PFSK-1 (cell line): Measurements from ENCODE around the gene TNC.

Experiments used
- FOXP2 ChIP-seq: optimal IDR thresholded peaks from 2 replicates; pipeline ENCODE3; 2011; ENCODE audit warnings: borderline replicate concordance, control low read depth, inconsistent platforms; ENCODE audit not compliant: insufficient read depth; ENCODE audit errors: extremely low read length, extremely low read depth
- POLR2AphosphoS5 ChIP-seq: IDR thresholded peaks from 2 replicates; pipeline ENCODE4 v1.6.1; 2012; ENCODE audit warnings: low read depth, mild to moderate bottlenecking, control low read depth, low read length, moderate library complexity
- SIN3A ChIP-seq: IDR thresholded peaks from 2 replicates; pipeline ENCODE4 v1.6.1; 2012; ENCODE audit warnings: mild to moderate bottlenecking, low read length, moderate library complexity, borderline replicate concordance; ENCODE audit not compliant: insufficient read depth
- TAF1 ChIP-seq: IDR thresholded peaks from 2 replicates; pipeline ENCODE4 v1.6.1; 2012; ENCODE audit warnings: low read length, control low read depth, borderline replicate concordance; ENCODE audit not compliant: insufficient read depth
- TF ChIP-seq, protein P1 (sequence below), 2 experiments: IDR thresholded peaks; 2 replicates each; pipeline versions ENCODE4 v1.6.1 to v1.8.0; 2011 to 2012; ENCODE audit warnings: low read depth in 2 of 2, low read length in 2 of 2, control low read depth in 1 of 2, inconsistent platforms in 1 of 2, mild to moderate bottlenecking in 1 of 2, moderate library complexity in 1 of 2; ENCODE audit not compliant: insufficient read depth in 1 of 2

TNC gene

DNA sequence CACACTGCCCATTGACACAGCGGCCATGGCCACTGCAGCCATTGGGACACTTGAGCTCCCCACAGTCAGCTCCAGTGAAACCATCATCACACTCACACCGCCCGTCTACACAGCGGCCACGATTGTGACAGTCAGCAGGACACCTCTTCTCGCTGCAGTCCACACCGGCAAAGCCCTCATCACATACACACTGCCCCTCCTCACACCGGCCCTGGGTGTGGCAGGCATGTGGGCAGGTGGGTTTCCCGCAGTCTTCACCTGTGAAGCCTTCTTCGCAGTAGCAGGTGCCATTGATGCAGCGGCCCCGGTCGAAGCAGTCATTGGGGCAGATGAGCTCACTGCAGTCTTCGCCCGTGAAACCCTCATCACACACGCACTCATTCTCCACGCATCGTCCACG lies 31.5 kb downstream of the TNC start:
- TF ChIP-seq, protein P1, sequence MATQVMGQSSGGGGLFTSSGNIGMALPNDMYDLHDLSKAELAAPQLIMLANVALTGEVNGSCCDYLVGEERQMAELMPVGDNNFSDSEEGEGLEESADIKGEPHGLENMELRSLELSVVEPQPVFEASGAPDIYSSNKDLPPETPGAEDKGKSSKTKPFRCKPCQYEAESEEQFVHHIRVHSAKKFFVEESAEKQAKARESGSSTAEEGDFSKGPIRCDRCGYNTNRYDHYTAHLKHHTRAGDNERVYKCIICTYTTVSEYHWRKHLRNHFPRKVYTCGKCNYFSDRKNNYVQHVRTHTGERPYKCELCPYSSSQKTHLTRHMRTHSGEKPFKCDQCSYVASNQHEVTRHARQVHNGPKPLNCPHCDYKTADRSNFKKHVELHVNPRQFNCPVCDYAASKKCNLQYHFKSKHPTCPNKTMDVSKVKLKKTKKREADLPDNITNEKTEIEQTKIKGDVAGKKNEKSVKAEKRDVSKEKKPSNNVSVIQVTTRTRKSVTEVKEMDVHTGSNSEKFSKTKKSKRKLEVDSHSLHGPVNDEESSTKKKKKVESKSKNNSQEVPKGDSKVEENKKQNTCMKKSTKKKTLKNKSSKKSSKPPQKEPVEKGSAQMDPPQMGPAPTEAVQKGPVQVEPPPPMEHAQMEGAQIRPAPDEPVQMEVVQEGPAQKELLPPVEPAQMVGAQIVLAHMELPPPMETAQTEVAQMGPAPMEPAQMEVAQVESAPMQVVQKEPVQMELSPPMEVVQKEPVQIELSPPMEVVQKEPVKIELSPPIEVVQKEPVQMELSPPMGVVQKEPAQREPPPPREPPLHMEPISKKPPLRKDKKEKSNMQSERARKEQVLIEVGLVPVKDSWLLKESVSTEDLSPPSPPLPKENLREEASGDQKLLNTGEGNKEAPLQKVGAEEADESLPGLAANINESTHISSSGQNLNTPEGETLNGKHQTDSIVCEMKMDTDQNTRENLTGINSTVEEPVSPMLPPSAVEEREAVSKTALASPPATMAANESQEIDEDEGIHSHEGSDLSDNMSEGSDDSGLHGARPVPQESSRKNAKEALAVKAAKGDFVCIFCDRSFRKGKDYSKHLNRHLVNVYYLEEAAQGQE (IDR thresholded peaks at IDR 0.05; ENCODE audit: insufficient read depth in 1 of 2, low read depth in 2 of 2, low read length in 2 of 2), result no peak
- TF ChIP-seq SIN3A, result no peak
- no peak for TF ChIP-seq FOXP2

DNA sequence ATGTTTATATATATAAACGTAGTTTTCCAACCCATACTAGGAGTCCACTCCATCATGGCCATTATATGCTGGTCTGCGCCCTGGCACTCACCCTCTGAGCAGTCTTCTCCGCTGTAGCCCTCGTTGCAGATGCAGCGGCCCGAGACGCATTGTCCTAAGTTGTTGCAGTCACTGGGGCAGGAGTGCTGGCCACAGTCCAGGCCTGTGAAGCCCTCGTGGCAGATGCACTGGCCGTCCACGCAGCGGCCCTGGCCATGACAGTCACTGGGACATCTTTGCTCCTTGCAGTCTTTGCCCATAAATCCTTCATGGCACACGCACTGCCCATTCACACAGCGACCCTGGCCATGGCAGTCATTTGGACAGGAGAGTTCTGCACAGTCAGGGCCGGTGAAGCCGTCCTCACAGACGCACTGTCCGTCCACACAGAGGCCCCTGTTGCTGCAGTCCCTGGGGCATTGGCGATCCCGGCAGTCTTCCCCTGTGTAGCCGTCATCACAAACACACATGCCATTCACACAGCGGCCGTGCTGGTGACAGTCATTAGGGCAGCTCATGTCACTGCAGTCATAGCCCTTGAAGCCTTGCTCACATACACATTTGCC lies 32.1 kb downstream of the TNC start:
- TF ChIP-seq, protein P1 (IDR thresholded peaks at IDR 0.05; ENCODE audit: insufficient read depth in 1 of 2, low read depth in 2 of 2, low read length in 2 of 2), result no peak
- no peak for TF ChIP-seq POLR2AphosphoS5
- no peak for TF ChIP-seq FOXP2
- TF ChIP-seq SIN3A, result no peak
- no peak for TF ChIP-seq TAF1

DNA sequence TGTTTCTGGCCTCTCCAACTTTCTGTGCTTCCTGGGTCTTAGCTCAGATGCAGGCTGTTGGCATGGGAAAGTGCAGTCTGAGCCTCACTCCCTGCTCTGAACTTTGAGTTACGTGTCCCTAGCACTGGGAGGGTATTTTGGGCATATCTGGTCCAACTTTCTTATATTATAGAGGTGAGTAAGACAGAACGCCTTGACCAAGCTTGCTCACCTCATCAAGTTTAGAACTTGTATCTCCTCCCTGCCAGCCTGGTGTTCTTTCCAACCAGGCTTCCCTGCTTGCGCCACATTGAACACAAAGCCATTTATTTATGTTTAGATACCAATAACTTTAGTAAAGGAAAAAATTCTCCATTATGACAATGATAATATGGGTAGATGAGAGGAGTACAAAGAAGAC lies 33.2 kb downstream of the TNC start:
- no peak for TF ChIP-seq FOXP2
- TF ChIP-seq TAF1, result no peak
- TF ChIP-seq, protein P1 (IDR thresholded peaks at IDR 0.05; ENCODE audit: insufficient read depth in 1 of 2, low read depth in 2 of 2, low read length in 2 of 2), result no peak
- TF ChIP-seq POLR2AphosphoS5, result no peak
- no peak for TF ChIP-seq SIN3A

DNA sequence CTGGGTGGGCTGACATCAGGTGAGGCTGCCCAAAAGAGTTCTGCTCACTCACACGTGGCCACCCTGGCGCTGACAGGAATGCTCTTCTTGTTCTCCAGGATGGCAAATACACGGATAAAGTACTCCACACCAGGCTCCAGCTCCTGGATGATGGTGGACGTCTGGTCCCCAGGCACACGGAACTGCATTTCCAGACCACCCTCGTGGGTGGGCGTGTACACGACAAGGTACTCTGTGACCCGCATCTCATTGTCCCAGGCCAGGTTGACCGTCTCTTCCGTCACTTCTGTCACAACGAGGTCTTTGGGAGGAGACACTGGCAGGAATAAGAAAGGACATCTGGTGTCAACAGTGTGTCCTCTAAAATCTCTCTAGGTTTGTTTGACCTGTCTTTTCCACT lies 33.8 kb downstream of the TNC start:
- no peak for TF ChIP-seq TAF1
- TF ChIP-seq SIN3A, result no peak
- no peak for TF ChIP-seq FOXP2
- TF ChIP-seq, protein P1 (IDR thresholded peaks at IDR 0.05; ENCODE audit: insufficient read depth in 1 of 2, low read depth in 2 of 2, low read length in 2 of 2), result no peak
- TF ChIP-seq POLR2AphosphoS5, result no peak

DNA sequence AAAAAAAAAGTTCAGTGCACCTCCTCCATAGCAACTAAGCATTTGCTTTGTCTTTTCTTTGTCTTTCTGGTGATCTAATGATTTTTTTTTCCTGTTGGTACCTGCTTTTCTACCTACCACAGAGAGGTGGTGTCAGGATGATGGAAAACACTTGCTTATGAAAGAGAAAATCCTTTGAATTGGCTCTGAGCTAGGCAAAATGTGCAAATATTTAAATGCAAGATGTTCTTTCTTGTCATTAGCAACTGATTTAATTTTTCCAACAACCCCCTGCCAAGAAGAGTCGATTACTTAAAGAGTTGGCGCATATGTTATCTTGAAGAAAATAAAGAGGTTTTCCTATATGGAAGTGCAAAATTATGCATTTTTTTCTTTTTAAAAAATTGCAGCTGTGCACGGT lies 37.7 kb downstream of the TNC start:
- TF ChIP-seq TAF1 (no peak), SIN3A (no peak), POLR2AphosphoS5 (no peak), FOXP2 (no peak)
- TF ChIP-seq, protein P1 (IDR thresholded peaks at IDR 0.05; ENCODE audit: insufficient read depth in 1 of 2, low read depth in 2 of 2, low read length in 2 of 2), result no peak
